Dermis blood vessel endothelial cell (primary cell): ENCODE data around the gene NDUFAF4. TPM values are rescaled to one million over a fixed set of nuclear protein-coding genes. Genes with fewer than 3 reads are reported as not detected.

ENCODE experiments used
- DNase-seq: peaks from one replicate; pipeline ENCODE4 v3.0.0; 2010
- total RNA-seq: library from RNA; depleted of rRNA; stranded (reverse); fragments of >200 nt; gene quantifications from 2 replicates; pipeline ENCODE4 v1.2.3, GENCODE V29; 2014

NDUFAF4 gene
- 8.0 and 10.2 TPM in 2 replicates for total RNA-seq

DNA sequence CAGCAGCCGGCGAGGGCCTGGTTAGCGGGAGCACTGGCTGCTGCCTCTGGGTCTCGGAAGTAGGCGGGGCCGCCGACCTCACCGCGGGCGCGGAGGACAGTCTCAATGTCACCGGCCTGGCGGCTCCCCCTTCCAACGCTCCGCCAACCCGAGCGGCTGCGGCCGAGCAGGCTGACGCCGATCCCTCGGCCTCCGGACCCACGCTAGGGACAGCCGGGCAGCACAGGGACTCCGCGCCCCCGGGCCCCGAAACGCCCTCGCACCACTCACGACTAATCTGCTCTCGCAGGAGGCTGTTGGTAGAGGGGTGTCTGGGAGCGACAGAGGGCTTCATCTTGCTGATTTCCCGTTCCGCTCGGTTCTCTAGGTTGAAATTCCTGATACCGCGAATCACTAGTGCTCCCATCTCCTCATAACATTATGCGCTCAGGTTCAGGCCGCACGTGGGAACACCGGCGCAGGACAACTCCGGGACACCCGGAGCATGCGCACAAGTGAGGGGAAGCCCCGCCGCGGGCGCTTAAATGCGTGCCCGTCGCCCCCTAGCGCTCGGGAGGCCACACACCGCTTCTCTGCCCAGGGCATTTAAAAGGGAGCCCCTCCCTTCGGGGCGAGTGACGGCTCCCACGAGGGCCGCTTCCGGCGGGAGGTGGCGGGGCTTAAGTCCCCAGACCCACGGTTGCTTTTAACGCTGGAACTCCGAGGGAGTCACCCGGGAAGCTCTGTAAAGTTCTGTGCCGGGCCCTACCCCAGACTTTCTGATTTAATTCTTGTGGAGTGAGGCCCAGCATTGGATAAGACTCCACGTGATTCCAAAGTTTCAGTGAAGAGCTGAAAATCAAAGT, at the start of gene NDUFAF4:
Gene NDUFAF4 (minus strand): TSS at position 496 of the 845 bp plus-strand sequence. CDS start 90 bp downstream, at position 406.
- DNase-seq, result peak; percentile 97

DNA sequence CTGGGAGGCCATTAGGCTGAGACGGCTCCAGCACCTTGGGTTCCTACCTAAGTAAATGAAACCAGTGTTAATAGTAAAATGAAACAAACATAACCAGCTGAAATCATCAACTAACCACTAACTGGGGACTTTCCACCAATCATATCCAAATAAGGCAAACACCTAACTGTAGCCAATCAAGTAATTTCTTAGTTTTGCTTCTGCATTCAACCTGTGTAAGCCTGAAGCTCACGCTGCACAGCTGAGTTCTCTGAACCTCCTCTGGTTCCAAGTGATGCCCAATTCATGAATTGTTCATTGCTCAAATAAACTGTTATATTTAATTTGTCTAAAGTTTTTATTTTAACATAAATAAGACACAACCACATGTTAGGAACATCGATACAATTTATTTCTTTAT, 49.4 kb upstream of the NDUFAF4 start:
- DNase-seq, result no peak

DNA sequence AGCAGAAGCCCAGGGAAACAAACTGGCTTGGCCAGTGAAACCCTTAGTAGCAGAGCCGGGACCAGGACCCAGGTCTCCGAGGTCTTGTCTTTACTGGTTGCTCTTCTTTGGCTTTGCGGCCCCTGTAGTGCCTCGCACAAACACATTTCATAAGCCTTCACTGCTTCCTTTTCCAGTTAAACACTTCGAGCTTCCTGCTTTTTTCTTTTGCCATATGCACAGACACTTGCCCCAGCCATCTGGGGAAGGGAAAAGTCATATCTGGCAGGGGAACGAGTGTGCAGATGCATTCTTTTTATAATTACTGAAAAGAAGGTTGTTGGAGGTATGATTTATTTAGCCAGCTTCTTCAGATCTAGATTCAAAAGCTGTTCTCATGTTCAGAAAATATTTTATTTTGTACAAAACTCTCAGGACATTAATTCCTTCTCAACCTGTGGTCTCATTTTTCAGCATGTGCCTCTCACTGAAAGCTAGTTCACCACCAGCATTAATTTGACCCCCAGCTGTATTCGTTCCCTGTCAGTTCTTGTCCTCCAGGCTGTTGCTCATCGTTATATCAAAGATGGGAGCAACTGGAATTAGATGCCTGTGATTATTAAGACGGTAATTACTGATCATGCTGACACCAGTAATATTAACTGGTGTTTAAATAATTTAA, 46.0 kb upstream of the NDUFAF4 start:
- DNase-seq, result no peak

DNA sequence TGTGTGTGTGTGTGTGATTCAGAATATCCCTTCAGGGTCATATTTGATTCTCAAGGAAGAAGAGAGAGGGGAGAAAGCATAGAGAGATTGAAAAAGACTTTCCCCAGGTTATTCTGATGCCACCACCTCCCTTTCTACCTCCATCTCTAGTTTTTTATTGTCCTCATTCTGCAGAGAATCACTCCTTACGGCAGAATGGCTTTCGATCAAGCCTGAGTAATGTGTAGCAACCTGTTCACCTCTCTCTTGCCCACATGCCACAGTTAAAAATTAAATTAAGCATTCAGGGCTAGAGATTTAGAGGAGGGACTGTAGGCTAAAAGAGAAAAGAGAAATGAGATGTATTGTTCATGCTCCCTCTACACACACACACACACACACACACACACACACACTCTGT, 45.0 kb upstream of the NDUFAF4 start:
- no peak for DNase-seq

DNA sequence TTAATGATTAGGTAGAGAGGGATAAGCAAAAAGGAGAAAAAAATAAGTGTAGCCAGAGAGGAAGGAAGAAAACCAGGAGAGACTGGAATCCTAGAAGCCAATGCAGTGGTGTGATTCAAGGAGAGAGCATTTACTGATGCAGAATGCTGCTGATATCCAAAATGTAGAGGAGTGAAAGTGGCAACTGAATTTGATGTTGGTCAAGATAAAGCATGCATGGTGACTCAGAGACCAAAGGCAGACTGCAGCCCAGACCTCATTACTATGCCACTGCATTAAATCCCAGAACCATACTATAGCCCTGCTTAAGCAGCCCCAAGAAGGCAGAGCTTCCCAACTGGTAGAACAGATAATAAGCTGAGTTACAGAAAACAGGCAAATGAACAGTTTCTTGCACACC, 42.6 kb upstream of the NDUFAF4 start:
- DNase-seq, result no peak

DNA sequence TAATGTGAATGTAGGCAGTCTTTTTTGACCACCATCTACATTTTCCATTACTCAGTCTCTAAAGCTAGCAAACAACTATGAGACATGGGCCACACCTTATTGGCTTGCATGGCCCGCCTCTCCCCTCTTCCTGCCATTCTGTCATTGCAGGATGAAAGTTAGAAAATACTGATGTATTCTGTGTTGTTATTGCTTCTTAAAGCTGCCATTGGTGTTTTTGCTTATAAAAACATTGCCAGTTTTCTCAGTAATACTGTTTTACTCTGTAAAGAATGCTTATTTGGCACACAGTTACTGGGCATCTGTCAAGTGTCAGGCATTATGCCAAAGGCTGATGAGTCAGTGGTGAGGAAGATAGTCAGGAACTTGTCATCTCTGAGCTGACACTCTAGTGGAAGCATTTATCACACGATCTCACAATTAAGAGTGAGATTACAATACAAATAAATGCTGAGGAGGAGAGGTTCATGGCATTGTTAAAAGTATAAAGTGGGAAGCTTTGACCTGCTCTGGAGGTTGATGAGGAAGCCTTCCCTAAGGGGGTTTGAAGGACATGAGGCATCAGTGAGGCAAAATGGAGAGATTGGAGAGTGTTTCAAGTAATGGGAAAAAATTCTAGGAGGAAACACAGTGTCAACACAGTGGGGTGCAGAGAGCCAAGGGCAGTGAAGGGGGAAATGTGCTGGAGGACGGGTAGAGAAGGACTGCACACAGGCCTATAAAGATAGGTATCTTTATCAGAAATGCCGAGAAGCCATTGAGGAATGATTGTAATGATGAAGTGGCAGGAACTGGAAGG, 41.5 kb upstream of the NDUFAF4 start:
- DNase-seq, result peak; percentile 77

DNA sequence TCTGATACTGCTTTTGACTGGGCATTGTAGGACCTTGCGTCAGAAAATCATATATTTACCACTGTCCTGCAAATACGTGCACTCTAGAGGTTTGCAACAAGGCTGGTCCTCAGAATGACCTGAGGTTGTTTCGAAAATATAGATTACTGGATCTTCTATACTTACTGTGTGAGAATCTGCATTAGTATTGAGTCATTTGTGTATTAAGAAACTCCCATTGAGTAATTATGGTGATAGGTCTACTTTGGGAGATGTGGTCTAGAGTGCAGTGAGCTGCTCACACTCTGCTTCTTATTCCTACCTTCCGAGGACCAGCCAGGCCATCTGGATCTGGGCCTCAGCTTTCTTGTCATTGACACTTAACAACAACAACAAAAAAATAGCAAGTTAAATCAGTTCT, 36.4 kb upstream of the NDUFAF4 start:
- no peak for DNase-seq

DNA sequence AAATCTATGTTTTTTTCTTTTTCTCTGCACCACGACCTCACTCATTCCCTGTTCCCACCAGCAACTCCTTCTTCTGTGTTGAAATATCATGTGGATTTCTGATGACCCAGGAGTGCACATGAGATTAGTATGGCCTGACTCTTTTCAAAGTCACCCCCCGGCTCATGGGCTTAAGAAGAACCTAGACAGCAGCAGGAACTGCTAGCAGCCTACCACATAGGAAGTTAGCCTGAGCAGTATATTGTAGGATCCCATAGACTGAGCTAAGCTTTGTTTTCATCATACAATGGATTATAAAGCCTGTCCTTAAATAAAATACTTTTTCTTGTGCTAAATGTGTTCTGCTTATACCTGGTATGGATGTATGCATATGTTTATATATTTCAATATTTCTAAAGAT, 33.5 kb upstream of the NDUFAF4 start:
- no peak for DNase-seq

DNA sequence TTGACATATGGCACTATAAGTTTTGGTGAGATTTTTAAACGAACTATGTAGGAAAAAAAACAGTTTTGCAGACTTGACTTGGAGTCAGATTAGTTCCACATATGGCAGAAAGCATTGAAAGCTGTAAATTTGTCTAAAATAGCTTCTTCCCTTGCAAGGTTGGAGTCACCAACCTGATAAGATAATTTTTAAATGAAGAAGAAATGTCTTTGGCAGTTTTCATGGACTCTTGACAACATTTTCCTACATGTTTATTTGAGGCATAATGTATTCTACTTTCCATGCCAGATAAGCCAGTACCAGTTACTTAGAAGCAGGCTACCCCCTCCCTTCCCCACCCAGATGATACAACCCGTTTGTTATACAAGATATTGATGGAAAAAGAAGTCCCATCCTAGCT, 32.0 kb upstream of the NDUFAF4 start:
- DNase-seq, result no peak

DNA sequence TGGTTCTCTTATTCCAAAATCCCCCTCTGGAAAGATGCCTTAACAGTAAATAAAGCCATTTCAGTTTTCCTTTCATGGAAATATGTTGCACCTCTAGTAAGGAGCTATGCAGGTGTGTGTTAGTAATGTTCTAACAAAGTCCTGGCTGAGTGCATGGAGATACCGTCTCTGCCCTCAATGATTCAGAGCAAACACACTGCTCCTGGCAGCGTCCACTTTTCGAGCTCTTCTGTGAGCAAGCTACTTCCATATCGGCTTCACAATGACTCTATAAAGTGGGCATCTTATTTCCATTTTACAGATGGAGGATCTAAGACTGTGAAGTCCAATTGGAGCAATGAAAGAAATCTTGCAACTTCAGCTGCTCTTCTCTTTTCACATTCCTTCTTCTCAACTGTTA, 30.0 kb upstream of the NDUFAF4 start:
- no peak for DNase-seq

DNA sequence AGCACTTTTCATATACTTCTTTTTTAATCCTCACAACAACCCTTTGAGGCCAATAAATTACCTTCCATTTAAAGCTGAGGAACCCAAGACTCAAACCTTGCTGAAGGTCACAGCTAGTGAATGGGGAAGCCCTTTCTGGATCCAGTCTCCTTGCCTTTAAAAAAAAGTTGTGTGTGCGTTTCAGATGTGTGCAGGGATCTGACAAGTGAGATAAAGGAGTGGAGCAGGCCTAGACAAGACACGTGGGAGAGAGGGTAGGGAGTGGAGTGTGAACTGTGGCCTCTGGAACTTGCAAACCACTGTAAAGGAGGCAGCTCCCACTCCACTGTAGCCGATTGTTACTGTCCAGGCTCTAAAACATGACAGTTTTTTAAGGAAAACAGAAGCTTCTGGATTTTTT, 28.7 kb upstream of the NDUFAF4 start:
- DNase-seq, result no peak

DNA sequence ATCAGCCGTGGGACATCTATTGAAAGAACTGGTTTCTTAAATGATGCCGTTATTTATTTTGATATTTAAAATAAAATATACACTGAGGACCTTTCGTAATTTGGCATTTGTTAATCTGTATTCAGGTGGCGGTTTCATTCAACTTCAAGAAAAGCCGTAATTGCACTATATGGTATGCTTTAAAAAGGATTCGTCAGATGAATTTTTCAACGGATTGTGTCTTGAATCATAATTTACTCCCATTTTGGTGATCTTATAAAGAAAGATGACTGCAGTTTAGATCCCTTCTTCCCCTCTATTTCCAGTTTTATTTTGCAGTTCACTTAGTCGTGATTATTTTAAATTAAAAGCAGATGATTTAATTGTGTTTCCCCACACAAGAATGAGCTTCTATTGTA, 27.6 kb upstream of the NDUFAF4 start:
- no peak for DNase-seq

DNA sequence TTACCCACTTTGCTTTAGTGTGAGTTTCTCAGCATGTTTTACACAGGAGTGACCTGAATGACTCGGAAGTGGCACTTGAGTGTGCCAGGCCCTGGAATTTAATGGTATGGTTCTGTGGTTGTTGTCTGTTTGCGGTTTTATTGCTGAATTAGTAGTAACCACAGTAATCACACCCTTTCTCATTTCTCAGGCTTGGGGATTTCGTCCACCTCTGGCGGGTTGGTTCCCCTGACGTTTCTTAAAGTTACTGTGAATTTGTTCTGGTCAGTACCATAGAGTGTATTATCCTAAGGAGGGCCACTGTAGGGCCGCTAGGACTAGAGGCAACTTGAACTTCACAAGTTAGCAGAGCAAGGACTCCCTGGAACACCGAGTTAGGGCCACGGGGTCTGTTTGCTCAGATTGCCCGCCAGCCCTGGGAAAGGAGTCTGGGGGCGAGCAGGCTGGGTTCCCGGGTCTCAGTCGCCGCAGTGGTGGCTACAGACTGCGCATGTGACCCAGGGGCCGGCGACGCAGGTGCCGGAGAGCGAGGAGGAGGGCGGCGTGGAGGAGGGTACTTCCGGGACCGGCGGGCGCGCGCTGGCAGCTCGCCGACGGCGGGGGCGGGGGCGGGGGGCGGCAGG, 26.3 kb upstream of the NDUFAF4 start:
- peak; percentile 1 for DNase-seq

DNA sequence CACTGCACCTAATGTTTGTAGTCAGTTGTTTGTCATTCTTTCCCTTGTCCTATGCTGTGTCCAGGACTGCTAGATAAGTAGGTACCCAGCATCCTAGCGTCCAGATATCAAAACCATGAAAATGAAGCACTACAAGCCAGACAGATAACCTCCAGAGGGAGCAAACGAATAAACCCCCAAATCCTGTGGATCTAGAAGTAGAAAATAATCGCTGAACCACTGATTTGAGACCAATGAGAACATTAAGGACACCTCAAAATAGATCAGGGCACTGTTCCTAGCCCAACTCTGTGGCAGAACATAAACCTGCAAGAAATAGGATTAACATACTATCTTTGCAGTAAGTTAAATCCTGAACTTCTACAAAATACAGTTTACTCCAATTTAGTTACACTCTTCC, 25.7 kb upstream of the NDUFAF4 start:
- DNase-seq, result no peak

DNA sequence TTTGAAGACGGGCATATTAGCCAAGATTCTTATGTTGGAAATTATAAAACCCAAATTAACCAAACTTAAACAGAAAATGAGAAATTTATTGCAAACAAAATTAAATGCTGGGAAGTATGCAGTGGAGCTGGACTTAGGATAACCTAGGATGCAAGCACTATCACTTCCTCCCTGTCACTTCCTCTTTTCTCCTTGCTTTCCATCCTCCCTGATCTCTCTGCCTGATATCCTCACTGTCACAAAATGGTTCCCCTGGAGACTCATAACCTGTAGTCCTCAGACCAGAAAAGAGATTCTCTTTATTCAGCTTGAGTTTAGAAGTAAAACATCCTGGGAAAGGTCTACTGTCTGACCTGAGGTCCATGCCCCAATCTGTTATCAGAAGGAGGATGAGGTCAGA, 19.4 kb upstream of the NDUFAF4 start:
- DNase-seq, result no peak

DNA sequence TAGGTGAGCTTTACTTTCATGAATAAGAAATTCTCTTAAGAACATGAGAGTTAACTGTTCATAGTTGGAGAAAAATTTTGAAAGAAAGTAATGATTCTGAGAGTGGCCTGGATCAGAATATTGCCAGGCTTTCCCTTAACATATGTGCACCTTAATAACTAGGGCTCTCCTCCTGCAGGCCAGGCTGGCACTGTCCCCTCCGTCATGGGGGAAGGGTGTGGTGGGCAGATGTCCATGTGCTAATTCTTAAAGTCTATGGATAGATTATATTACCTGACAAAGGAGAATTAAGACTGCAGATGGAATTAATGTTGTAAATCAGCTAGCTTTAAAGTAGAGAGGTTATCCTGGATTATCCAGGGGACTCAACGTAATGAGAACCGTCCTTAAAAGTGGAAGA, 15.9 kb upstream of the NDUFAF4 start:
- DNase-seq, result no peak

DNA sequence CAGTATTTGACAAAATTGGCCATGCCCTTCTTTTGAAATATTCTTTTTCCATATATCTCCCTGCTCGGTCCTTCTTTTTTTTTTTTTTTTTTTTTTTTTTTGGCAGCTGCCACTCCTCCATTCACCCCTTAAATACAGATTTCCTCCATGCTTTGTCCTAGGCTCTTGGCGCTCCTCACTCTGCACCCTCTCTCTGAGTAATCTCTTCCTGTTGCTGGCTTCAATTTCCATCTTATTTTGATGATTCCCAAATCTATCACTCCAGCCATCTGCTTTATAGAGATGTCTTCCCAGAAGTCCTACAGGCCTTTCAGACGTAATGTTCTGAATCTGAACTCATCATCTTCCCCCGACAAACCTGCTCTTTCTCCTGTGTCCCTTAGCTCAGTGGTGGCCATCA, 14.1 kb upstream of the NDUFAF4 start:
- no peak for DNase-seq

DNA sequence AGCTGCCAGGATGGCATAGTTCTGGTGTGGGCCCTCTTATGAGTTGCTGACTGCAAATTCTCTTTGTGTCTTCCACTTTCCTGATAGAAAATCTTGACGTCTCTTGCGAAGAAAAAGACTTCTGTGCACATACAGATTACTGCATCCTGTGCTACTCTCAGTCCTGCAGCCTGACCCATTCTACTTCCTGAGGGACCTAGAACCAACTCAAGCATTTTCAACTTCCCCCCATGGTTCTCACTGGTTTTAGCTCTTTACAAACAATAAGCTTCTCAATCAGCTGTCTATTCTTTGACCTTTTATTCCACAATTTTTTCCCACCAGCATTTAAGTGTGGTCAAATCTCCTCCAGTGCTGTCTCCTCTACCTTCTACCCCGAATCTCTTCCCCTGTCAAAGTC, 13.5 kb upstream of the NDUFAF4 start:
- no peak for DNase-seq

DNA sequence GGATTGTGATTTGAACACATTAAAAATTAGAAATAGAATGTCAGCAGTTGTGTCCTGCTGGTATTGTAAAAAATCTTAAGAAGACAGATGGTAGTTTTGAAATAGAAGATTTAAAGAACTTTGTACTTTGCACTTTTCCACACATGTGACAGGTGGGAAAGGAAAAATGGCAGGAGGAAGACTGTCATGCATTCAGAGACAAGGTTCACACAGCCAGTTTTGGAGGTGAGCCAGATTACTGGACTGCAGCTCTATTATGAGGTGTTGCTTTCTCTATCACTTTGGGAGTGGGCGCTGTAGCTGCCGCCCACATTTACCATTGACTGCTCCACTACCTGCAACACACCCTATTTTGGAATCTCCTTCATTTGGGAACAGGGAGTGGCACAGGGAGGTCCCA, 12.1 kb upstream of the NDUFAF4 start:
- DNase-seq, result no peak

DNA sequence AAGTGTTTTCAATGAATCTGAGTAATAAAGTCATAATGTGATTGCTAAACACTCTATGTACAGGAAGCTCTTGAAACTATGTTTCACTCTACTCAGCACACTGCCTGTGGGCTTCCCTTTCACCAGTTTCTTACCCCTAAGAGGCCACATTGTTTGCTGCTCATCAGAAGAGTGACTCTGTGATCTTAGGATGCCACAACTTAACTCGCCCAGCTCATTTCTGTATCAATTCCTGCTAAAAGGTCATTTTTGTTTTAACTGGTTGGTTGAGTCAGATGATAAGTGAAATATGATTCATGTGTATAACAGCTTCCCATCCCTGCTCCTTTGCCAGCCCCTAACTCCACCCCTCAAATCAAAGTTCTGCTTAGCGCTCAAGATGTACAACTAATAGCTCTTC, 9.8 kb upstream of the NDUFAF4 start:
- DNase-seq, result no peak

DNA sequence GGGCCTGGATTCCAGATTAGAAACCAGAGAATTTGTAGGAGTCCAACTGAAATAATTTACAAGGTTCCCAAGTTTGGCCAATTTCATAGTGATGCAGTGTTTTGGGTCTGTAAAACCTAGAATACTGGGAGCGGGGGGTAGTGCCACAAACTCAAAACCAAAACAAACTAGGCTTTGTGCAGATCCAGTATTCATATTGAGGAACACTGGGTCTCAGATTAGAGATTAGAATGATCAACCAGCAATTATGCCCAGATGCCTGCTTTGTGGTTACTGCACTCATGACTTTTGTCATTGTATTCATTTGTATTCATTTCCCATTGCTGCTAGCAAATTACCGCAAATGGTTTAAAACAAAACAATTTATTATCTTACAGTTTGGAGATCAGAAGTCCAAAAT, 3.2 kb upstream of the NDUFAF4 start:
- no peak for DNase-seq

DNA sequence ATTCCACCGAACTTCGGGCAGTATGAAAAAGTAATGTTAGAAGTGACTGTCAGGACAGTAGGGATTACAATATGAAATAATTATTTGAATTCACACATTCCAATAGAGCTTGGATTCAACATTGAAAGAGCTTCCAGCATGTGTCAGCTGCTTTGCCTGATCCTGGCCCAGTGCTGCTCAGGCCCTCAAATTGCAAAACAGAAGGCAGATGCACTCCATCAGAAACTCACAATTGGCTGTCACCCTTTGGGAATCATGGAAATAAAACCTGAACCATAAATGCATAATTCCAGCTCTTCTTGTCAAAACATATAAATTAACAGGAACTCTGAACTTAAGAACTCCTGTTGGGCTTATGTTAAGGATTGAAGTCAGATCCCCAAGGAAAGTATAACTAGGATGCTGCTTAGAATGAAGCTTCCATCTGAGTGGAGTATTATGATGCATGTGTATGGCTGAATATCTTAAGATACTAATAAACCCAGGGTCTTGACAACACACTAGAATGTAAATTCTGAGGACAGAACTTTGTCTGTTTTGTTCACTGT, 1.8 kb upstream of the NDUFAF4 start:
- DNase-seq, result no peak

DNA sequence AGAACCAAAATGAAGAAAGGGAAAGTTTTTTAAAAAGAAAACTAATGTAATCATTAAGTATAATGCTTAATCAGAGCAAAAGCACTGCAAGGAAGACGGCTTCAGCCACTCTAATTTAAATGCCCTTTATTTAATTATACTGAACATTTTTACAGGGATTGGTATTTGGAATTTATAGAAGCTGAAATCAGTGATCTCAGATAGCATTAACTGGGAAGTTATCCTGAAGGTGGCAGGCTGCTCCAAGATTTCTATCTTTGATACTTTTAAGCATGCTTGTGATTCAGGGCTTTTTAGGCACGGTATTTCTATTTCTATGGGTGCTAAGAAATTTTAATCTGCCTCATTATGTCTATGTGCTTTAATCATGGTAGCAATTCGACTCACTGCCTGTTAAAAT, 1.3 kb upstream of the NDUFAF4 start:
- DNase-seq, result peak; percentile 70
